GM10847 (cell line): ENCODE measurements around the gene PLD5.

Source experiments
- POLR2A ChIP-seq: IDR thresholded peaks from 2 replicates; pipeline ENCODE4 v1.6.1; 2011; ENCODE audit not compliant: insufficient read length; ENCODE audit errors: extremely low read depth

Gene PLD5

DNA sequence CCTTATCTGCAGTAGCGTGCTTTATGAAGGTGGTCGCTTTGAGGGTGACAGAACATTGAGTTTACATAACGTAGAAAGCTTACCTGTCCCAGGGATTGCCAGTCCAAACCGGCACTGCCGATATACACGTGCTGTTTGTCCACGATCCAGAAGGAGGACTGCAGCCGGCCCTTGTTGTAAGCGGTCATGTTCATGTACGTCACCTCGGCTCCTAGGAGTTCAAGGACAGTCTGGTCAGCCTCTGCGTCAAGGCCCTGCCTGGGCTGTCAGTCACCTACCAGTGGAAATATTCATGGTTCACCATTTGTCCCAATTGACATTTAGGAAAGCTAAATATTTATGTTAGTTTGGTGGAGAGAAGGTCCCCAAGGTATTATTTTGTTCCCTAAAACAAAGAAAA, 304.6 kb downstream of the PLD5 start:
- TF ChIP-seq POLR2A, result no peak

DNA sequence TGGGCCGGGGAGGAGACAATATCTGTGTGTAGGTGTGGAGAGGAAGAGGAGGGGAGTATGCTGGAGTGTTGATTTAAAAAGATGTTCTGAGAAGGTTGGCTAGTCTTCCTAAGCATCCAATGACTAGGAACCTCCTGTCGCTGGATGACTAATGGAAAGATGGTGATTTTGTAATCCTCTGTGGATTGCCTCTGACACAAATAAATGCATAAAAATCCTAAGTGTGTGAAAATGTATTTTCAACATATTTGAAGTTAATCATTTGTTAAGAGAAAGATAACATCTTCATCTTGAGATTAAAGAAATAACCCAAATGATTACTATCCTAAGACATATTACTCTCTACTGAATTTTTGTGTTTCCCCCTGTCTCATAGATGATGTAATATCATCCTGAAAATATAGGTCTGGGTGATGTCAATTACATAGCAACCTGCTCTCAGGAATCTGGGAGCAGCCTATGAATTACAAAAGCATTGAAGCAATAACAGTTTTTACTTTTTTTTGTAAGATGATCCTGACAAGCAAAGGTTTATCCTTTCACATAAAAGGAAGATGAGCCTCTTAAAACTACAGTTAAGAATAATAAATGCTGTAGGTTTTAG, 305.1 kb downstream of the PLD5 start:
- no peak for TF ChIP-seq POLR2A

DNA sequence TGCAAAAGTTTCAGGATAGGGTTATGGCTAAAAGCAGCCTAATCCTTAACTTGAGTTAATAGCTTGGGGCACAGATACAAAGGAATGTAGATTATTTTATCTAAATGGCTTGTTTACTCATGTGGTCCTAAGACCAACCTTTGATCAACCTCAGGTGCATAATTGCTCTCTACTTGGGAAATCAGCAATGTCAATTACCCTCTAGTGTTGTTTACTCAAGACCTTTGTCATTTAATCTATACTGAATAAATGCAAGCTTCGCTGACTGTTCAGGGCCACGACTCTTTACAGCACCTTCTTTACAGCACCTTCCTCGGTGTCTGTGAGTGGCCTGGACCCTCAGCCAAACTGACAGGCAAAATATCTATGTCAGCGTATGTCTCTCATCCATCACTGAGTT, 308.1 kb downstream of the PLD5 start:
- TF ChIP-seq POLR2A, result no peak

DNA sequence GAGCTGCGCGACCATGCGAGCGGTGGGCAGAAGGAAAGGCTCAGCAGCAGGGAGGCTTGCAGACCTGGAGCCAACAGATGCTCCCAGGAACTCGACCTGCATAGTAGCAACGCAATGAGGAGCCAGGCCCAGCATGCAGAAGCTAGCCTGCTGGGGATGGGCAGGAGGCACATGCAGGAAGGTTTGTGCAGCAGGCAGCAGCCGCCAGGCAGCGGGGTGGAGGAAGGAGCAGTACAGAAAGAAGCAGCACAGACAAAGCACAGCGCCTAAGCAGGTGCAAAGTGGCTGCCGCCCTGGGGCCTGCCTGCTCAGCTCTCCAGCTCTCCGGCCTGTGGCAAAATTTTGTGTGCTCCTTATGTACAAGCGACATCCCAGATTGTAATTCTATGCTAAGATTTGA, 312.1 kb downstream of the PLD5 start:
- no peak for TF ChIP-seq POLR2A

DNA sequence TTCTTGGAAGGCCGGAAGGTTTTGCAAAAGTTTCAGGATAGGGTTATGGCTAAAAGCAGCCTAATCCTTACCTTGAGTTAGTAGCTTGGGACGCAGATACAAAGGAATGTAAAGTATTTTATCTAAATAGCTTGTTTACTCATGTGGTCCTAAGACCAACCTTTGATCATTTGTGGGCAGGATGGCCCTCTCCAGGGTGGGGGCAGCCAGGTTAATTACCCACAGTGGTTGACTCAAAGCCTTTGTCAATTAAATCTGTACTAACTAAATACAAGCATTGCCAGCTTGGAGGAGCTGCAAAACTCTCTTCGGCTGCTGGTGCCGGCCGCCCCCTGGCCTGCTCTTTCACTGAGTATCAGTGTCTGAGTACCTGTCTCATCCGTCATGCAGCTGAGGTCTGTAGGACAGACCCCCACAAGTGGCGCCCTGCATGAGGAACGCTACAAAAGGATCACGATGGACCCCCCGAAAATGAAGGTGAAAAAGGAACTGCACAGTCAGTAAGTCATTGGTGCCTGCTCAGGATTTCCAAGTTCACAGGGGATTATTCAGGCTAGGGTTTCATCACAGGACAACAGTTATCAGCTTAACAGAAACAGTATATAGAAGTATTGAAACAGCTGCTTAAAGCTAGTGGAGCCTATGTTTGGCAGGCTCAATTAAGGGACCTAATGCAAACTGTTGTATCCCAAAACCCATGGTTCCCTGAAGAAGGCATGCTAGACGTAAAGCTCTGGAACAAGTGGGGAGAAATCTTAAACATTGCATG, 313.1 kb downstream of the PLD5 start:
- no peak for TF ChIP-seq POLR2A

DNA sequence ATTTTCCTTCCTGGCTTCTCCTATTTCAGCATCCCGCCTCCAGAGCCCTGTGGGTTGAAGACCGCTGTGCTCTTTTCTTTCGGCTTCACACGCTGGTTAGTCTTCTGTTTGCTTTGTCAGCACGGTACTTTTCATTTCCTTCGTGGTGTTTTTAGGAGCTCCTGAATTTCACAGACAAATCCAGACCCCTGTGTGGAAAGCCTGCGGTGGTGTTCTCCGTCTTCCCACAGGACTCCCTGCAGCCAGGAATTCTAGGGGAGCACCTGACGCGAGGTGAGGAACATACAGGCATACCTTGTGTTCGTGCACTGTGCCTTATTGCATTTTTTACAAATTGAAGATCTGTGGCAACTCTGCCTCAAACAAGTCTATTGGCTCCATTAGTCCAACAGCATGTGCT, 315.4 kb downstream of the PLD5 start:
- no peak for TF ChIP-seq POLR2A

DNA sequence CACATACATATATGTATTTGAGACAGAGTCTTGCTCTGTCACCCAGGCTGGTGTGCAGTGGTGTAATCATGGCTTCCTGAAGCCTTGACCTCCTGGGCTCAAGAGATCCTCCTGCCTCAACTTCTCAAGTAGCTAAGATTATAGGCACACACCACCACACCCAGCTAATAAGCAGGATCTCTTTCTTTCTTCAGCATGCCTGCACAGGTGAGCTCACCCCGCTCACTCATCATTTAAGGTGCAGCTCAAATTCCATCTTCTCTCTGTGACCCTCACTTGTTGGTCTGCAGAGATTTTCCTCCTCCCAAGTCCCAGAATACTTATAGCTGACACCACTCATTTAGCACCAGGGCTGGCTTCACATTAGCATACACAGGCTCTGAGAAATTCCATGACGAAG, 316.5 kb downstream of the PLD5 start:
- no peak for TF ChIP-seq POLR2A

DNA sequence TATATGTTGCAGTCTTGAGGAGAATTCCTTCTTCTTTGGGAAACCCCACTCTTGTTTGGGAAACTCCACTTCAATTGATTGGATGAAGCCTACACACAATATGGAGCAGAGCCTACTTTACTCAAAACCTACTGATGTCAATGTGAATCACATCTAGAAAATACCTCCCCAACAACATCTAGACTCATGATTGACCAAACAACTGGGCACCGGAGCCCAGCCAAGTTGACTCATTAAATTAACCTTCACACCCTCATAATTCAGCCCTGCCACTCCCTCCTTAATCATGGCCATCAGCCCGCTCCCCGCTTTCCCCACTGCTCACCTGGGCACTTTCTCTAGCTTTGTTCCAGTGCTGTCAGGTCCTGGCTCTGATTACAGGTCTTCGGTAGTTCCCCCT, 317.5 kb downstream of the PLD5 start:
- no peak for TF ChIP-seq POLR2A

DNA sequence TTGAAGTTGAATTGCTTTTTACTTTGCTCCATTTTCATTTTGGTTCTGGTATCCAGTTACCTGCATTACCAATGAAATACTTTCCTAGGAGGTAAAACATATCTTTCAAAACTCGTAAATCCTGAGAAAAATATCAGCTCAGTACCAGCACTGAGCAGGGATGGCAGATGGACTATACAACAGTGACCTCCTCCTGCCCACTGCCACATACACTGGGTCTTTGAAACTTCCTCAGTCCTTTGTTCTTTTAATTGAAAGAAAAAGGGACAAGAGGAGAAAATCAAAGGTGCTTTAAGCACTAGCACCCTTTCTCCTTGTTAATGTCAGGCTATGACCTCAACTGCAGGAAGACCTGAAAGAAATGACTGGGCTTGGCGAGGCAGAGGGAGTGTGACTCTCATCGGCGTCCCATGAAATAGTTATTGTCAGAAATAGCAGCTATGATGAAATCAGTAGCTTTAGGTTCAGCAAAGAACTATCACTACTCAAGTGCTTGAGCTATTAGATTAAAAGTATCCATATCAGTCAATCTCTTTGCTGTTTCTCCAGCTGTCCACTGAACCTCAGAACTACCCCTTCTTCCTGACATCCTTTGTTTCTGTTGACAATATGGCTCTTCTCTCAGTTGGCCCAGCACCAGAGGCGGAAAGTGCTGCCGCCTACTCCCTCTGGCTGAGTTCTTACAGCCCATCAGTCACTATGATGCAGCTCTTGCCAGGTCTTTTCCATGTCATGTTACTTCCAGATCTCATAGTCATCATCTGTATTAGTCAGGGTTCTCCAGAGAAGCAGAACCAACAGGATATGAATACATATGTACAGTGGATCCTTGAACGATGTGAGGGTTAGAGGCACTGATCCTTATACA, 318.6 kb downstream of the PLD5 start:
- TF ChIP-seq POLR2A, result no peak

DNA sequence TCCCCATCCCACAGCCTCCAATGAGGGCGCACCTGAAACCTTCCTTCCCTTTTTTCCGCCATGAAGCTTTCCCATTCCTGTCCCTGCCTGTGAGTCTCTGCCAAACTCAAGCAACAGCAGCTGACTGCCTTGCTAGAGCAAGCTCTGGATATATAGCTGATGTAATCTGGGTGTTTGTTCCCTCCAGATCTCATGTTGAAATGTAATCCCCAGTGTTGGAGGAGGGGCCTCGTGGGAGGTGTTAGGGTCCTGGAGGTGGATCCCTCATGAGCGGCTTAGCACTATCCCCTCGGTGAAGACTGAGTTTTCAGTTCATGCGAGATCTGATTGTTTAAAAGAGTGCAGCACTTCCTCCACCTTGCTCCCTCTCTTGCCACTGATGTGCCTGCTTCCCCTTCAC, 321.2 kb downstream of the PLD5 start:
- no peak for TF ChIP-seq POLR2A

DNA sequence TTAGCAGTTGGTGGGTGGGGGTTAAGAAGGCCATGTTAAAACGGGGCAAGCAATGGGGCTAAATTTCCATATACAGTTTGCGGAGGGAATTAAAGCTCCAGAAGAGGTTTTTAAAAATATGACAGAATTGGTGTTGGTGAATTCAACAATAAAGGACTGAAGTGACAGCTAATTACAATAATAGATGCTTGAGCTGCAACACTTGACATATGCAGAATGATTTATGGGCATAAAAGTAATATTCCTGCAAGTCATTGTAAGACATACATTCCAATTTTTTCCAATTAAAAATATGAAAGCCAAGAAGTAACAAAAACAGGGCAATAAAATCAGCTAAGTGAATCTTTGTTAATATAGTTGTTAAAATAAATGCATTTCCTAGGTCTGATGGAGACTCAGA, 323.4 kb downstream of the PLD5 start:
- no peak for TF ChIP-seq POLR2A

DNA sequence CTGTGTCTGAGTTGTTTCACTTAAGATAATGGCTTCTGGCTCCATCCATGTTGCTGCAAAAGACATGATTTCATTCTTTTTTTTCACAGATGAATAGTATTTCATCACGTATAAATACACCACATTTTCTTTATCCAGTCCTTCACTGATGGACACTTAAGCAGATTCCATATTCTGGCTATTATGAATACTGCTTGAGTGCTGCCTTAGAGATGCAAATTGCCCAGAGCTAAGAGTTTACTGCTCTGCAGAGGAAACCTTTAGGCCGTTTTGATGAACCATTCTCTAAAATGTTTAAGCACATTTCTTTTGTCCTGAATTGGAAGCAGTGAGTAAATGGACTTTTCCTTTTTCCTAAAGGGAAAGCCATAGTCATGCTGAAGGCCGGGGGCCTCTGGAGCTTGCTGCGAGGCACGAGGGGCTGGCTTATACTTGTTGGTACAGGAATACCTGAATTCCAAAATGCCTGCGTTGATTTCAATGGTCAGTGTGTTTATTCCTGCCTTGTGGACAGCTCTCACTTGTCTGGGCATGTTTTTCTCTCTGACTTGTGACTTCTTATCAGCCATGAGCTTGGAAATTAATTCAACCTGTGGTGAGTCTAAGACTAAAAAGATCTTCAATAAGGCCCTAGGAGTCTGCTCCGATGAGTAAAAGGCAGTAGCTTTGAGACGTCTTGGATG, 324.6 kb downstream of the PLD5 start:
- no peak for TF ChIP-seq POLR2A

DNA sequence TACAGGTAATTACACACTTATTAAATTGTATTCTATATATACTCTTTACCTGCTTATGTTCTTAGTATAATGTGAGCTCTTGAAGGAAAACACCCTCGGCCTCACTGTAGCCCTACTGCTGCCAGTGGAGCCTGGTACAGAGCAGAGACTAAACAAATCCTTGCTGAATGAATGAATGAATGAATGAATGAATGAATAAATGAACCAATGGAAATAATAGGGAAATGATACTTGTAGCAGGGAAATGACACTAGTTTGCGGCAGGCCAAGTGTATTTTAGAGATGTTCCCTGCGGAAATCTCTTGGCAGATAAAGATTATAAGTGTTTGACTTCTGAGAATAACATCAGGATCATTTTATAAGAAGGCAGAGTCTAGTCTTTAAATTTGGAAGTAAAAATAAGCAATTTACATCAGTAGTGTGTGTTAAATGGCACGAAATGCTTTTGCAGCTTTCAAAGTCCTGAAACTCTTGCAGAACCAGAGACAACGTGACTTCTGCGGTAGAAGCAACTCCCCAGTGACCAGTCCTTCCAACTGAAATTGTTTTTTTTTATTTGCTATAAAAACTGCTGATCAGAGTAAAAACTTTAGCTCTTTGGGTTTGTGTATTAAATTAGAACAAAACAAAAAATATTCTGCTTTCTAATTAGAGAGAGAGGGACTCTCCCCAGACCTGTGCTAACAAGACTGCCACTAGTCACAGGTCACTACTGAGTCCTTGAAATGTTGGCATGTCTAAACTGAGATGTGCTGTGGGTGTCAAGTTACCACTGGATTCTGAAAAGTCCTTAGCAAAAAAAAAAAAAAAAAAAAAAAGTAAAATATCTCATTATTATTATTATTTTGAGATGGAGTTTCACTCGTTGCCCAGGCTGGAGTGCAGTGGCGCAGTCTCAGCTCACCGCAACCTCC, 326.3 kb downstream of the PLD5 start:
- TF ChIP-seq POLR2A, result no peak

DNA sequence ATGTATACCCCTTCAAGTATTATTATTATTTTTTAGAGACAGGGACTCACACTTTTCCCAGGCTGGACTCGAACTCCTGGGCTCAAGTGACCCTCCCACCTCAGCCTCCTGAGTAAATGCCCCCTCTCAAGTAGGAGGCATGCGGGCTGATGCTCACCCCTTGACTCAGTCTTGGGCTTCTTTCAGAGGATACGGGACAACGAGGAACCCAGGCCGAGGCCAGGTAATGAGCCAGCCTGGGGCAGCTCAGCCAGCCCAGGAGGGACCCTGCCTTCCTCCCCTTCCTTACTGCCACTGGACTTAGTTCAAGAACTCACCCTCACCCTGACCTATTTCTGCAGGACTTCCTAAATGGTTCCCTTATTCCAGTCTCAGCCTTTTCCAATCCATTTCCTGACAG, 327.6 kb downstream of the PLD5 start:
- TF ChIP-seq POLR2A, result no peak
